GM12873 (cell line): Measurements from ENCODE around the gene IER2.

ENCODE experiments used
- CTCF ChIP-seq: IDR thresholded peaks from 2 replicates; pipeline ENCODE4 v1.5.1; 2012; ENCODE audit warnings: low read depth, mild to moderate bottlenecking, moderate library complexity, low read length, control low read depth; ENCODE audit not compliant: insufficient read depth; ENCODE audit errors: missing control alignments

IER2 gene

GRCh38 chr19:13122275-13122878 is 27.8 kb upstream of the IER2 start:
- TF ChIP-seq CTCF: no peak

DNA sequence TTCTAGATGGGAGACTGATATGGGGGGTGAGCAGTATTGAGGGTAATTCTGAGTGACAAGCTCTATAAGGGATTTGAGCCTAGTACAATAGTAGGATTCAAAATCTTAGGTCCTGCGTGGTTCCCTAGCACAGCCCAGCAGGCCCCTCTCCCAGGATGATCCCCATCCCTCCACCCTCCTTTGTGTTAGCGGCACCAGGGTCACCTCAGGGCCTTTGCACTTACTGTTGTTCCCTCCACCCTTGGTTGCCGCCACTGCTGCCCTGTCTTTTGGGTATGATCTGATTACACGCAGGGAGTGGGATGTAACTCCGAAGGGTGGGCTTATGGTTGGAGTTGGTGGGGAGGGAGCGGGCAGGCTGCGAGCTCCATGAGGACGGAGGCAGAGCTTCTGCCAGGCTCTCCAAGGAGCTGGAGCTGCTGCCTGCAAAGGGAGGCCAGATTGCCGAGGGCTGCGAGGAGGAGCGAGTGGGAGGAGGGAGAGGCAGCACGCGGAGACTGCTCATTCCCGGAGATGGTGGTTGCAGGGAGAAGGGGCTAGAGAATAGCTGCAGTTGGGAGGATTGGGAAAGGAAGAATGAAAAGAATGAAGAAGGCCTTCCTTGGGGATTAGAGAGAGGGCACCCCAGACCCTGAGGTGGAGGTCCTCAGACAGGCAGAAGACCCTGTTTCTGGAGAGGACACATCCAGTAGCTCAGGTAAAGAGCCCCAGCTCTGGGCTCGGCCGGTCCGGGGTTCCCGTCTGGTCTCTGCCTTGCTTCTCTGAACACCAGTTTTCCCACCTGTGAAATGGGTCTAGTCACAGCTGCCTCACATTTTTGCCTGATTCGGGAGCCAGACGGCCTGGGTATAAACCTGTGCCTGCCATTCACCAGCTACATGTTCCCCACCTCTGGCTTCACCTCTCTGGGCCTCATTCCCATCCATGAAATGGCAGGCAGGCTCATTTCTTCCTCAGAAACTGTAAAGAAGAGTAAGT is 26.9 kb upstream of the IER2 start:
- no peak for TF ChIP-seq CTCF

DNA sequence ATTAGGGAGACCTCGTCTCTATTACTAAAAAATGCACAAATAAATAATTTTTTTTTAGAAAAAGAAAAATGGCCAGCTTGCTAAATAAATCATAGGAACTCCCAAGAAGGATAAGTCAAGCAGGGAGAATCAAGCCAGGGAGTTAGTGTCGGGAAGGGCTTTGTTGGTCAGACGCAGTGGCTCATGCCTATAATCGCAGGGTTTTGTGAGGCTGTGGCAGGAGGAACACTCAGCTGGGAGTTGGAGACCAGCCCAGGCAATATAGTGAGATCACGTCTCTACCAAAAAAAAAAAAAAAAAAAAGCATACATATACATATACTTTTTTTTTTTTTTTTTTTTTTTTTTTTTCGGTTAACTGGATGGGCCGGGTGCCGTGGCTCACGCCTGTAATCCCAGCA is 23.2 kb upstream of the IER2 start:
- no peak for TF ChIP-seq CTCF

GRCh38 chr19:13127811-13128575 is 22.2 kb upstream of the IER2 start:
- TF ChIP-seq CTCF: no peak

GRCh38 chr19:13128583-13128982 is 21.6 kb upstream of the IER2 start:
- no peak for TF ChIP-seq CTCF

GRCh38 chr19:13129384-13129783 is 20.8 kb upstream of the IER2 start:
- no peak for TF ChIP-seq CTCF
